ENCODE results near the gene ZNF213. TPM values are rescaled to one million over a fixed set of nuclear protein-coding genes. Genes with fewer than 3 reads are reported as not detected.
"Not testable (repeated sequence)": the region's sequence is repeated elsewhere in the genome, so short reads cannot be mapped to it uniquely, and the experiment has no call there.

The ZNF213 gene
- total RNA-seq, 1 experiment from 2014 or later: 5.3 TPM

- no peak for TF ChIP-seq CTCF (IDR thresholded peaks at IDR 0.05; ENCODE audit: insufficient read depth in 1 of 2, low read depth in 1 of 2, low read length in 1 of 2, severe bottlenecking in 1 of 2, unreplicated experiment in 1 of 2)
- Mint-ChIP-seq H3K27me3 (ENCODE audit: insufficient read depth, unreplicated experiment) (peaks cover 3% of the 10 kb centered on the region), H3K4me1 (ENCODE audit: low read depth, unreplicated experiment) (no peaks in the 10 kb centered on the region), H3K9me3 (ENCODE audit: unreplicated experiment) (peaks cover 13% of the 10 kb centered on the region), H3K36me3 (ENCODE audit: insufficient read depth, unreplicated experiment) (peaks cover 22% of the 10 kb centered on the region), H3K27ac (ENCODE audit: unreplicated experiment) (no peak overlapping the region), H3K4me3 (ENCODE audit: unreplicated experiment) (no peak overlapping the region)
- intact Hi-C loops (cut with micrococcal nuclease; ENCODE audit: unreplicated experiment): no loop called here
- ChIA-PET CTCF (no interaction called here), POLR2A (no interaction called here)
- Histone ChIP-seq H3K36me3 (ENCODE audit: control insufficient read depth, insufficient read depth, low read length) (no peaks in the 10 kb centered on the region), H3K4me3 (ENCODE audit: low read depth, low read length) (no peak overlapping the region), H3K9me3 (no peaks in the 10 kb centered on the region), H3K27me3 (replicated peaks; ENCODE audit: control insufficient read depth, insufficient read depth, low read length) (no peaks in the 10 kb centered on the region), H3K4me1 (no peaks in the 10 kb centered on the region)
- no peak for DNase-seq
- no TSS peak for BruUV-seq (replicated peaks)
Measured at GRCh38 chr16:3179651-3180050, 44.8 kb downstream of the ZNF213 start.

- no peaks in the 10 kb centered on the region for H3K4me1 ChIP-seq
- intact Hi-C loops (cut with micrococcal nuclease; ENCODE audit: unreplicated experiment): no loop called here
- BruUV-seq (replicated peaks): no TSS peak
- H3K4me3 Mint-ChIP-seq (ENCODE audit: unreplicated experiment): no peak overlapping the region
- CTCF ChIA-PET: no interaction called here
- no peaks in the 10 kb centered on the region for H3K27me3 ChIP-seq (replicated peaks; ENCODE audit: control insufficient read depth, insufficient read depth, low read length)
- POLR2A ChIA-PET: no interaction called here
- no peak for TF ChIP-seq CTCF (IDR thresholded peaks at IDR 0.05; ENCODE audit: insufficient read depth in 1 of 2, low read depth in 1 of 2, low read length in 1 of 2, severe bottlenecking in 1 of 2, unreplicated experiment in 1 of 2)
- peaks cover 19% of the 10 kb centered on the region for H3K36me3 Mint-ChIP-seq (ENCODE audit: insufficient read depth, unreplicated experiment)
- no peaks in the 10 kb centered on the region for H3K4me1 Mint-ChIP-seq (ENCODE audit: low read depth, unreplicated experiment)
- H3K36me3 ChIP-seq (ENCODE audit: control insufficient read depth, insufficient read depth, low read length): no peaks in the 10 kb centered on the region
- H3K9me3 ChIP-seq: no peaks in the 10 kb centered on the region
- no peak for DNase-seq
- H3K9me3 Mint-ChIP-seq (ENCODE audit: unreplicated experiment): peaks cover 13% of the 10 kb centered on the region
- no peak overlapping the region for H3K4me3 ChIP-seq (ENCODE audit: low read depth, low read length)
- H3K27ac Mint-ChIP-seq (ENCODE audit: unreplicated experiment): no peak overlapping the region
- H3K27me3 Mint-ChIP-seq (ENCODE audit: insufficient read depth, unreplicated experiment): peaks cover 3% of the 10 kb centered on the region
Measured at GRCh38 chr16:3180445-3180878, 45.6 kb downstream of the ZNF213 start.

- H3K4me1 Mint-ChIP-seq (ENCODE audit: low read depth, unreplicated experiment); H3K4me1 ChIP-seq; intact Hi-C loops (cut with micrococcal nuclease; ENCODE audit: unreplicated experiment); DNase-seq; H3K4me3 ChIP-seq (ENCODE audit: low read depth, low read length); BruUV-seq (replicated peaks); H3K36me3 ChIP-seq (ENCODE audit: control insufficient read depth, insufficient read depth, low read length); H3K27ac Mint-ChIP-seq (ENCODE audit: unreplicated experiment); H3K9me3 ChIP-seq; H3K27me3 Mint-ChIP-seq (ENCODE audit: insufficient read depth, unreplicated experiment); H3K27me3 ChIP-seq (replicated peaks; ENCODE audit: control insufficient read depth, insufficient read depth, low read length); CTCF ChIA-PET: not testable (repeated sequence)
- Mint-ChIP-seq H3K4me3 (ENCODE audit: unreplicated experiment) (peak overlapping the region; percentile 45), H3K36me3 (ENCODE audit: insufficient read depth, unreplicated experiment) (peaks cover 16% of the 10 kb centered on the region), H3K9me3 (ENCODE audit: unreplicated experiment) (peaks cover 13% of the 10 kb centered on the region)
- POLR2A ChIA-PET: interaction anchor here (0.6 kb wide), 1 partner anchor 48 kb away, joined by 4 read pairs; the partner anchor contains the start of gene ZNF213
Measured at GRCh38 chr16:3182293-3182607, 47.4 kb downstream of the ZNF213 start.
